ENCODE measurements around the gene GRB10.

Gene GRB10

DNA sequence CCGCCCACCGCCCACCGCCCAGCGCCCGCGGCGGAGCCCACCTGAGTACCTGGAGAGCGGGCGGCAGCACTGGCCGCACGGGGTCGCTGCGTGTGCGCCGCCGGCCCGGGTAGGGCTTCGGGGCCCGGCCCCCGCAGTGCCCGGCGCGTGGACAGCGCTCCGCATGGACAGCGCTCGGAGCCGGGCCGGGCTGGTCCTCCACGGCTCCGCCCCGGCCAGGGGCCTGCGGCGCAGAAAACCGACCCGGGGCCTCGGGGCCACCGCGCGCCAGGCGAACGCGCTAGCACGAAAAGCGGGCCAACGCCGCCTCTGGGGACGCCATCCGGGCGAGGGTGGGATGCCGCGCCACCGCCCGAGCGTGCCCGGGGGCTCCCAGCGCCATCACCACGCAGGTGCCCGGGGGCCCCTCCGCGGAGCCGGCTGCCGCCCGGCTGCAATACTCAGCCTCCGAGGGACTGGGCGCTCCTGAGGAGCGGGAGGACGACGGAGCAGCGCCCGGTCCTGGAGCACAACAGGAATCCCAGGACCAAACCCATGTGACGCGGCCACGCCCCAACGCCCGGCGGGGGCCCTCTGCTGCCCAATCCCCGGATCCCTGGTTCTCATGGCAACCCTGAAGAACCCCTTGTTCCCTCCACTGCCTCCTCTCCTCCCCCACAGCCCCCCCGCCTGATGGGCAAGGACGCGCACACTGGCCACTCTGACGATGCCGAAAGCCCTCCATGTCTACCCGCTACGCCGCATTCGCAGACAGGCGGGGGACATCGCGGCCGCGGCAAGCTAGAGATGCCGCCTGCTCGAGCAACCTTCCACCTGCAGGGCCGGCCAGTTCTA, at the start of gene GRB10:
GRB10 (minus strand) TSS at position 522 of the 834 bp plus-strand sequence. CDS start 50,574 bp downstream, outside the sequence.
- DNase-seq = no peak

DNA sequence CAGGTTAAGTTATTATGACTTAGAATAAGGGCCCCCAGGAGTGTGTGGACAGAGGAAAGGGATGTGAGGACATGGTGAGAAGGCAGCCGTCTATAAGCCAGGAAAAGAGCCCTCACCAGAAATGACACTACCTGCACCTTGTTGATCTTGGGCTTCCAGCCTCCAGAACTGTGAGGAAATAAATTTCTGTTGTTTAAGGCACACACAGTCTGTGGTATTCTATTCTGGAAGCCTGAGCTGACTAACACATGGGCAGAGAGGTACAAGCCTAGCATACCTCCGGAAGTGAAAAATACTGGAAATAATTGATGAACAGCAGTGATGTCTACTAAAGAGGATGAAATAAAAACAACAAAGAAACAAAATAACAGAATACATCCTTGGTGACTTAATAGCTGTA, 46.1 kb upstream of the GRB10 start:
- no peak for DNase-seq

DNA sequence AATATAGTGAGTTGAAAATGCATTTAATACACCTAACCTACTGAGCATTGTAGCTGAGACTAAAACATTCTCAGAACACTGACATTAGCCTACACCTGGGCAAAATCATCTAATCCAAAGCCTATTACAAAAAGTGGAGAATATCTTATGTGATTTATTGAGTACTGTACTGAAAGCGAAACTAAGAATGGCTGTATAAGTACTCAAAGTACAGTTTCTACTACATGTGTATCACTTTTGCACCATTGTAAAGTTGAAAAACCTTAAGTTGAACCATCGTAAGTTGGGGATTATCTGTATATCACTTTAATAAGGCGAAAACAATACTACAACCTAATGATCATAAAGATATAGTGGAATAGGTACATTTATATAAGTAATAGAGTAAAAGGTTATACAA, 45.4 kb upstream of the GRB10 start:
- DNase-seq = no peak

DNA sequence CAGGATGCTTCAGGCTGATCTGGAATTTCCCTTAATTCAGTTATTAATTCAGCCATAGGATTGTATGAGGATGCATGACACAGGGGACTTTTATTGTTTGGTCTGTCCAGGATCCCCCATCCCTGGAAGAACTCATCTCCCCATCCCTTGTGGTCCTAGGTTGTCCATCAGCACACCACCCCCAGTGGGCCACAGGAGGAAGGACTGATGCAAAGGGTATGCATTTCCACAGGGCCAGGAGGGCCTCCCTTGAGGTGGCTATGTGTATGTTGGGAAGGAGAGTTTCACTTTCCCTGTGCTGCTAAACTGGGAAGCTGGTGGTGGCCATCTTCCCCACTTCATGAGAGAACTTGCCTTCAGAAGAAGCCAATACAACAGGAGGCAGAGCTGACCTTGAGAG, 44.6 kb upstream of the GRB10 start:
- DNase-seq = no peak

DNA sequence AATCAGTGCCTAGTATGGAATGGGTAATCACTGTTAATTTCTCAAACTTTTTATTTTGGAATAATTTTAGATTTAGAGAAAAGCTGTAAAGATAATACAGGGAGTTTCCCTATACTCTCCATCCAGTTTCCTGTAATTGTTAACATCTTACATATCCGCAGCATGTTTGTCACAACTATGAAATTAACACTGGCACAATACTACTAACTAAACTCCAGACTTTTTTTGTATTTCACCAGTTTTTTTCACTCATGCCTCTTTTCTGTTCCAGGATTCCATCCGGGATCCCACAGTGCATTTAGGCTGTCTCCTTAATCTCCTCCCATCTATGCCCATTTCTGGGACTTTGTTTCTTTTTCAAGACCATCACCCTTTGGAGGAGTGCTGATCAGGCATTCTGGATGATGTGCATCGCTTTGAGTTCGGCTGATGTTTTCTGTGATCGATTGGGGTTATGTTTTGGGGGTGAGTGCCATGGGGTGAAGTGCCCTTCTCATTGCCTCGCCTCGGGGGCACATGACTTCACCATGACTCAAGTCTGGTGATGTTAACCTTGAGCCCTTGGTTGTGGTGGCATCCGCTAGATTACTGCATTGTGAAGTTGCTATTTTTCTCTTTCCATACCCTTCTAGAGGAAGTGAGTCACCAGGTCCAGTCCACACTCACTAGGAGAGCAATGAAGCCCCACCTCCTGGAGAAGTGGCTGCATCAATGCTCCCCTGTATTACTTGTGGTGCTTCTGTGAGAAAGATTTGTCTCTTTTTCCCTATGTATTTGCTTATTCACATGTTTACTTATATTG, 43.9 kb upstream of the GRB10 start:
- DNase-seq = peak; percentile 14

DNA sequence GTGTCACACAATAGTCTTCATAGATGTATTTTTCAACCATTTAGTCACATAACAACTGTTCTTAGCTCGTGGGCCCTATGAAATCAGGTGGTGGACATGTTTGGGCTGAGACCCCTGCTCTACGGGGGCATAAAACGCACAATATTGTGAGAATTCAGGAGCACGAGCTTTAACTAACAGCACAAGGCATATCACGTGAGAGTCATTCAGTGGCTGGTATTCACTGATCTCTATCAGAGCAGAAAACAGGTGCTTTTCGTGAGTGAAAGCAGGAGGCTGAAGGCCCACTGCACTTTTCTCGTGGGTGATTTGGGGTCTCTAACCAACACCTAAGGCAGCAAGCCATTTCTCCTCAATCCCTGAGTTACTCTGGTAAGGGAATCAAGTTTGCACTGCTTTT, 42.8 kb upstream of the GRB10 start:
- DNase-seq = no peak

DNA sequence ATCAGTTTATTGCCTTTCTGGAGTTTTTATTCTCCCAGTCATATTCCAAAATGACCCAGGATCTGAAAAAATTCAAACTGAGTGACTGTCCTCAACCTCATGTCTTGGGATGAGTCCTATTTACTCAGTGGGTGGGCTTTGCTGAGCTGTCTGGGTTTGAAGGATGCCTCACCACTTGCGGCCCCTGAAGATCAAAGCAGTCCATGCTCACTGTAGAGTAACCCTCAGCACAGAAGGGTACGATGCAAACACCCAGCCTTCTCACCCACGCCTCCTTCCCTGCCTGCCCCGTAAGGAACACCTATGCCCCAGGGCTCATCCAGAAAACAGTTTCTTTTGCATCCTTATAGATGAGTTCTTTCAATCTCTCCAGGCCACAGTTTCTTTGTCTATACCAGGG, 42.2 kb upstream of the GRB10 start:
- no peak for DNase-seq

DNA sequence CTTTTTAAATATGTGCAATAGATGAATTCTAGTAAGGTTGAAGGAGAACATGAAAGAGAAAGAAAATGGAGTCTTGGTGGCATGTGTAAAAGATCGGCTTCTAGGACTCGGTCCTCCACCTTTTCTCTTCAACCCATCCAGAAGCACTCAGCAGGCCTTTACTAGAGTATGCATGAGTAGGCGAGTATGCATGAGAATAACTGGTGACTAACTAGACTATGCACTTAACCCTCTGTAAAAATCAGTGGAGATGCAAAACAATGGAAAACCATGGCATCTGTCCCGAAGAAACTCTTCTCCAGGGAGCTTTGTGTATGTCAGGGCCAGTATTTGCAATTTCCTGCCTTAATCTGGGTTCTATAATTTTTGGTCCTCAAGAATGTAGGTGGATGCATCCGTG, 40.0 kb upstream of the GRB10 start:
- DNase-seq = no peak

DNA sequence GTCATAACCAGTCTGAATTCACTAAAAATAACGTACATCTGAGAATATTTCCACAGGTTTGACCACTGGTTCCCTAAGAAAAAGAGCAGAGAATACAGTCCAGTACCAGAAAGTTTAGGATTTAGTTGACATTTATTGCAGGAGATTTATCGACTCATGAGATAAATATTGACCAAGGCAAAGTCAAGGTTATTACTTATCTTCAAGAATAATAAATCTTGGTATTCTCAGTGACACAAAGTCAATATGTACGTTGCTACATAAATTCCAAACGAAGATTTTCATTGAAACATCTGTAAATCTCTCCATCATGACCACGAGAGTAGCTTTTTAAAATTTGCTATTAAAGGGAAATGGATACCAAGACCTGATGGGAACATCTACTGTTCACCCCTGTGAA, 39.4 kb upstream of the GRB10 start:
- no peak for DNase-seq

DNA sequence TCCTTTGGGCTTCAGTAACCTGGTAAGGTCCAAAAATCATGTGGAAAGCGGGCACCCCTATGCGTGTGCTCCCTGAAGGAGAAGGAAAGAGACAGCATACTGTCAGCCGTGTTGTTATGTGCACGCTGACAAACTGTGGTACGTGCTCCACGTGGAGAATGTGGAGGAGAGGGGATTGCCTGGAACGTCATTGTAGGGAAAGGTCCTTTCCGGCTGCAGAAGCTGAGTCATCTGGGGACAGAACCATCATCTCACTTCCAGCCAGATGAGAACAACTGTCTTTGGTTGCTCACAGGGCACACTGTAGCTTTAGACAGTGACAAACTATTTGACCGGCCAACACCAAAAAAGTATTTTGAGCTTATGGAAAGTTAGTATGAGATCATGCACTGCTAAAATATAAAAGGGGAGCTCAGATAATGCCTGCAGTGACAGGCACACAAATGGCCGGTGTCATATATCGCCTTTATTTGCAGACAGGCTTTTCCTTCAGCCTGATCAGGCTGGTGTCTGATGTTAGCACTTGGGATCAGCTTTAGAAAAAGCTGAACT, 38.8 kb upstream of the GRB10 start:
- DNase-seq = no peak

DNA sequence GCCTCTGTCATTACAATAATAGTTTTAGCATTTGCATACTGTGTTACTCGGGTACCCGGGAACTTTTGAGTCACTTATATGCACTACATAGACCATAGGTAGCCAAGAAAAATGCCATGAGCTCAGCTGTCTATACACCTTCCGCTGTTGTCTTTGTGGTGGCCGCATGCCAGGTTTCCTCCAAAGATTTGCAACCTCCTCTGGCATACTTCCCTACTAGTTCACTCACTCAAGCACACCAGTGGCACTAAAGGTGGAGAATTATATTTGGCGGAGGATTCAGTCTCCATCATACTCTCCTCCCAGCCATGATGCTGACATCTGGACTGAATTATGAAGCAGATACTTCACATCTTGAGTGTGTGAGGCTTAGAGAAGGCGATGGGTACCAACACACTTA, 35.6 kb upstream of the GRB10 start:
- no peak for DNase-seq

DNA sequence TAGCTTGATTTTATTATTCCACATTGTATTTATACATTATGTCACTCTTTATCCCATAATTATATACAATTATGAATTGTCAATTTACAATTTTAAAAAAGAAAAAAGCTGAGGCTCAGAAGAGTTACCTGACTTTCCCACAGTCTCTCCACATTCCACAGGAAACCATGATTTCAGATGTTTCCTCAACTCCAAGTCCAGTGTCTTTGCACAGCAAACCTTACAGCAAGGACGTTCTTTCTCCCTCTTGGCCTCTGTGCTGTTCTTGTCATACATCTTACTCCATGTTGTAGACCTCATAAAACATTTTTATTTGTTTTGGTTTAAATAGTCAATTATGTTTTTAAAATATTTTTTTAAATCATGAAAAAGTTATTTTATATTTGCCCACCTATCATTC, 34.9 kb upstream of the GRB10 start:
- DNase-seq = no peak

DNA sequence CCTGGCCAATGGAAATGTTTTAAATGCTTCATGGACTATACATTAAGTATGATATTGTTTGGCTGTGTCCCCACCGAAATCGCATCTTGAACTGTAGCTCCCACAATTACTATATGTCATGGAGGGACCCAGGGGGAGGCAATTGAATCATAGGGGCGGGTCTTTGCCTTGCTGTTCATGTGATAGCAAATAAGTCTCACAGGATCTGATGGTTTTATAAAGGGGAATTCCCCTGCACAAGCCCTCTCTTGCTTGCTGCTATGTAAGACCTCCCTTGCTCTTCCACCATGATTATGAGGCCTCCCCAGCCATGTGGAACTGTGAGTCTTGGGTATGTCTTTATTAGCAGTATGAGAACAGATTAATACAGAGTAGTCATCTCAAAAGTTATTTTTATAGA, 32.4 kb upstream of the GRB10 start:
- no peak for DNase-seq

DNA sequence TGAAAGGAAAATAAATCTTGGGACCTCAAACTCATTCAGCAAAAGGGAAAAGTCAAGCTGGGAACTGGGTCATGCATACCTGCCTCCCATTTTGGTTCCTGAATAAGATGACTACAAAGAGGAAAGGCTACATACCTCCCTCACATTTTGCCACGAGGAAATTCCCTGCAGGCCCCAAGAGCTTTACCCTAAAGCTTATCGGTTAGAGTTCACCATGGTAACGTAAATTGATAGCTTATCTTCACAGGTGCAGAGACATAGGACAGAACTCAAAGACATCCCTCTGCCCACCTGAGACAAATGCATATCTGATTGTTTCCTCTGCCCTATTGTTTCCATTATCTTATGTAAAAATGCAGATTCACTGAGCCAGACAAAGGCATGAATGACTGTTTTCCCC, 31.5 kb upstream of the GRB10 start:
- DNase-seq = no peak

DNA sequence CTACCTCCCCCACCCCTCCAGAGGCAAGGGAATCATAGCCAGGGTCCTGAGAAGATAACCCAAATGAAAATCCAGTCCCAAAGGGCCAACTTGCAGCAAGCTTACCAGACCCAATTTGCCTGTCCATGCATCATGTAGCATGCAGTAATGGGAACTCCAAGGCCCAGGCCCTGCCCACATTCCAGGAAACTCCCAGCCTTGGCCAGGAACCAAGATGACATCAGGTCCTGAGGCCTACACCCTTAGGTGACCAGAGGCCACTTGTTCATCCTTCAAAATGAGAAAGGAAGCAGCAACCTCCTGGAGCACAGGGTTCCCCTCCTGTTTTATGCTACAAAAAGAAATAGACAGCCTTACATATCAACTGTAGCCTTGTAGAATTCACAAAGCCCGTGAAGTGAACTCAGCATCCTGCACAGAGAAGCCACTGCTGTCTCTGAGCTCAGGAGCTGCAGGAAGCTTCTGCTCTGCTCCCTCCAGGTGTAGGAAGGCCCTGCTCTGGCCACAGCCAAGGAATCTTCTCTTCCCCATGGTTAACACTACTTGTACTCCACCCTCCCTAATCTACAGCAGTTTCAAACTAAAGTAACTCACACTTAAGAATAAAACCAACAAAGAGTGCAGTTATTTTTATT, 30.3 kb upstream of the GRB10 start:
- no peak for DNase-seq

DNA sequence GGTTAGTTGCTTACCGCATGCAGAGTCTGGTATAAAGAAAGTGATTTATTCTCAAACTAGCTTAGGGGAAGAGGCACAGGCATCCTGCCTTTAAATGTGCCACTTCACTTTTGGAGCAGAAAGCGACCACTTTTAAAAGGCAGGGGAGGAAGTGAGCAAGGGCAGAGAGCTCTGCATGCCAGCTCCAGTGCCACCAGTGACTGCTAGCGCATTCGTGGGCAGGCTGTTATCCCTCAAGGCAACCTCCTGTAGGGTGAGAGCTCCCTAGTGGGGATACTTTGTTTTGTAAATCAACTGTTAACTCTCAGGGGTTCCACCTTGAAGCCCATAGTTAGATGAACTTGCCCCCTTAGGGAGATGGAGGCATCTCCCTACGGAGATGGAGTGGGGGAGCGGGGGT, 29.4 kb upstream of the GRB10 start:
- DNase-seq = no peak

DNA sequence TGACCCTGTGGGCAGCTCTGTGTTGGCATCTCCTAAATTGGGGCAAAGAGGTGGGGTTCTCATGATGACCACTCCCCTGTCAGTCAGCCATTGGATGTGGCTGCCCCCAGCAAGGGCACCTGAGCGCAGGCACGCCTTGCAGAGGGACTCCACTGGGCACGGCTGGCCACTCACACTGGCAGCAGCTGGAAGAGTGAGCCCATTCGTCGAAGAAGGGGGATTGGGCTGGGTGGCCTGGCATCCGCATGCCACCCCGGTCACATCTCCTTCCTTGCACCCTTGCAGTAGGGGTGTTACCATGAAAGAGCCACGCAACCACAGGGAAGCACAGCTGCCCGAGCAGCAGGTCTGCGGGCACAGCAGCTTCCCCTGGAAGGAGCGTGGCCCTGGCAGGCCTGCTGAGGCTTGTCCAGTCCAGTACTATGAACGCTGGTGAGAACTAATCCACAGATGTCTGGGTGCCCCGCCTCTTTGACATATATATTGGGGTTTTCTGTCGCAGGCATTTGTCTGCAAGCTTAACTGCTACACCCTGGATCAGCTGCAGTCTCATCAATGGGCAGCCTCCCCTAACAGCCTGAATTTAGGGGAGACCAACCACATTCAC, 25.7 kb upstream of the GRB10 start:
- no peak for DNase-seq

DNA sequence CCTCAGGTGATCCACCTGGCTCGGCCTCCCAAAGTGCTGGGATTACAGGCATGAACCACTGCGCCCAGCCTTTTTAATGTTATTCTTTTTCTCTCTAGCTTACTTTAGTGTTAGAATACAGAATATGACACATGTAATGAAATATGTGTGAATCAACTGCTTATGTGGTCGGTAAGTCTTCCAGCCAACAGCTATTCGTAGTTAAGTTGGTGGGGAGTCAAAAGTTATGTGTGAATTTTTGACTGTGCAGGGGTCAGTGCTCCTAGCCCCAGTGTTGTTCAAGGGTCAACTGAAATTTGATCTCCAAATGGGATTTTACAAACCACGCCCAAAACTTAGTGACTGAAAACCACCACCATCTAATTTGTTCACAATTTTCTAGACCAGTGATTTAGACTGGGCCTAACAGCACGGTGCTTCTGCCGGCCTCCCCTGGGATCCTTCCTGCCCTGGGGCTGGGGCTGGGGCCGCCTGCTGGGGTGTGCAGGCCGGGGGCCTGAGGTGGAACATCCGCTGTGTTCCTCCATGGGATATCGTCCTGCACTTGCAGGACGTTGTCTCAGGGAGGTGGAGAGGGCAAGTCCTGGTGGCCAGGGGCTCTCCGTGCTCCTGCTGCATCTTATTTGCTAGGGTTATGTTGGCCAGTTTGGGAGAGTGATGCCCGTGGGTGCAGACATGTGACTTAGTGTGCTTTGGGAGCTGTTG, 24.5 kb upstream of the GRB10 start:
- no peak for DNase-seq

DNA sequence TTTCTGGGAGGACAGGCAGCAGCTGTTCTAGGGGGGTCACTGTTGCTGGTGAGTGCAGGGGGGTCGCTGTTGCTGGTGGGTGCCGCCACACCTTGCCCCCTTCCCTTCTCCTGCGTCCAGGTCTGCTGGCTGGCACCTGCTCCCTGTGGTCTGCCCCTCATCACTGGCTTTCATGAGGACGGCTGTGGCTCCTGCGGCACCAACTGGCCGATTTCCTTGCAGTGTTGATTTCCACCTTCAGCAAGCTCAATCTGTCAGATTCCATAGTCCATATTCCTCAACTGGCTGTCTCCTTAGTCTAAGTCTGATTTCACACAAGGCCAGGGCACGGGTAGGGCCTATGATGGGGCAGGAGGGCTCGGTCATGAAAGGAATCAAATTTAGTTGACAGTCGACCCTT, 23.4 kb upstream of the GRB10 start:
- no peak for DNase-seq

DNA sequence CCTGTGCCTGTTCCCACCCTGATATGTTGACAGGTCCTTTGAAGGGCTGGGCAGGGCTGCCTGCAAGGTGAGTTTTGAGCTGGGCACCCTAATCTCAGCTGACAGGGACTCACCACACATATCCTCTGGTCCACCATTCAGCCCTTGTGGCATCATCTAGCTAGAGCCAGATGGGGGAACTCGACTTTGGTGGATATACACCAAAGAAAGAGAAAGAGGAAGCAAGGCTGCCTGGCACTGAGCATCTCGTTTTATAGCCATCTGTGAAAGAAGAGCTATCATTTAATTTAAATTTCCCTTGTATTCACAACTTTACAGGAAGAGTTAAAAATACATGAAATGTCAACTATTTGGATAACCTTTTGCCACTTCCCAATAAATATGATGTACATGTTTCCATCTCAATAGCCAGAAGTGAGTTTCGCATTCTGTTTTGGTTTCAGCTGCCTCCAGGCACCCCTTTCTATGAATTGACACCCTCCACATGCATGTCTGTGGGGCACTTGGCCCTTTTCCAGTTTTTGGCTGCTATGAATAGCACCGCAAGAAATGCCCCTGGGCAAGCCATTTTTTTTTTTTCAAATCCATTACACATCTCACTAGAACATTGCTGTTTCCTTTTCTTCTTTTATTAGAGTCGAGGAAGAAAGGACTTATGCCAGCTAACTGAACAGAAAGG, 22.9 kb upstream of the GRB10 start:
- DNase-seq = no peak

DNA sequence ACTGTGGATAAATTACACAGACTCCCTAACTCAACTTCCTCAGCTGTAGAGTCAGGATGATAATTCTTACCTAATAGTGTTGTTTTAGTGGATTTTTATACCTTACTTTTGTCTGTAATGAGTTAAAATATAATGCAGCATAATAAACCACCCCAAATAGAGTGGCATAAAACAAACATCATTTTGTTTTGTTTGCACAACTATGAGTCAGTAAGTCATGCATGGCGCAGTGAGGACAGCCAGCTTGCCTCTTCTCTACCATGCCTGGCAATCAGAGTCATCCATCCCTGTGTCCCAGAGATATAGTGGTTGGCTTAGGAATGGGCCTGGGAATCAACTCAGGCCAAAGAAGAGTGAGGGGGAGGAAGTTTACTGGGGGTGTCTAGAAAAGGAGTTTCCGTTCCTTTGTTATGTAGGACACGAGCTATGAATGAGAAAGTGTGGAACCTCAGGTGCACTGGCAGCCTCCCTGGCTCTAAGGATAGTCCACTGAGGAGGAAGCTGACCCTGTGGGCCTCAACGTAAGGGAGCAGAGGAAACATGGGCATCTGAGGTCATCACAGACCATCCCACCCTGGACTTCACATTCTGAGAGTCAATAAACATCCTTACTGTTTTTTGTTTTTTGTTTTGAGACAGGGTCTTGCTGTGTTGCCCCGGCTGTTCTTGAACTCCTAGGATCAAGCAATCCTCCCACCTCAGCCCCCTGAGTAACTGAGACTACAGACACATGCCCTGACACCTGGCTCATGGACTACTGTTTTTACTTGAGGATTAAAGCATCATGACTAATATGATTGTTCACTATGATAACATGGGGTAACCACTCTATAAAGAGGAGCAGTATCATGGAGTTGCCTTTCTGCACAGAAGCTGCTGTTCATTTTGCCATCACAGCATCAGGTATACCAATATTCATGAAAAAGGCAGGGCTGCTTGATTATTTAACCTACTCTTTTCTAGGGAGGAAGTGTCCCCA, 21.0 kb upstream of the GRB10 start:
- no peak for DNase-seq

All from activated naive CD4-positive, alpha-beta T cell treated with Interleukin-2 at 50 U/mL for 16 hours (primary cell).